Suprapubic skin (tissue), 4 donors: Measurements from ENCODE around the gene CAMTA2.

Experiments used
- CTCF ChIP-seq, 2 donors: fragments of 200-600 bp in 1 of 2; fragments of 450-650 bp in 1 of 2; sonication (generic) in 1 of 2; IDR thresholded peaks; one replicate each; pipeline ENCODE4 v1.5.1; 2016 to 2019; ENCODE audit warnings: antibody characterized with exemption in 2 of 2, mild to moderate bottlenecking in 1 of 2, moderate library complexity in 1 of 2
- EP300 ChIP-seq: sonication (generic); formaldehyde crosslinking; IDR thresholded peaks from one replicate; pipeline ENCODE4 v1.6.1; 2017; ENCODE audit warnings: antibody characterized with exemption
- POLR2A ChIP-seq, 2 donors: fragments of 450-650 bp; IDR thresholded peaks; one replicate each; pipeline ENCODE4 v1.6.1; 2017; ENCODE audit warnings: antibody characterized with exemption in 2 of 2, mild to moderate bottlenecking in 2 of 2, moderate library complexity in 2 of 2
- POLR2AphosphoS5 ChIP-seq, 3 donors: sonication (generic); formaldehyde crosslinking; IDR thresholded peaks; one replicate each; pipeline ENCODE4 v1.6.1; 2017; ENCODE audit warnings: antibody characterized with exemption in 3 of 3

- TF ChIP-seq CTCF (IDR thresholded peaks at IDR 0.05) (no peak), POLR2AphosphoS5 (IDR thresholded peaks at IDR 0.05) (no peak), EP300 (no peak), POLR2A (IDR thresholded peaks at IDR 0.05) (no peak)
These were observed 24.5 kb upstream of the CAMTA2 start for GRCh38 chr17:5011928-5012327.
